ENCODE data around the gene GIT1. TPM values are rescaled to one million over a fixed set of nuclear protein-coding genes. Genes with fewer than 3 reads are reported as not detected.
"Not testable (repeated sequence)": the region's sequence is repeated elsewhere in the genome, so short reads cannot be mapped to it uniquely, and the experiment has no call there.

Gene GIT1
- total RNA-seq, 1 donor from 2014 or later = 27.7 TPM

DNA sequence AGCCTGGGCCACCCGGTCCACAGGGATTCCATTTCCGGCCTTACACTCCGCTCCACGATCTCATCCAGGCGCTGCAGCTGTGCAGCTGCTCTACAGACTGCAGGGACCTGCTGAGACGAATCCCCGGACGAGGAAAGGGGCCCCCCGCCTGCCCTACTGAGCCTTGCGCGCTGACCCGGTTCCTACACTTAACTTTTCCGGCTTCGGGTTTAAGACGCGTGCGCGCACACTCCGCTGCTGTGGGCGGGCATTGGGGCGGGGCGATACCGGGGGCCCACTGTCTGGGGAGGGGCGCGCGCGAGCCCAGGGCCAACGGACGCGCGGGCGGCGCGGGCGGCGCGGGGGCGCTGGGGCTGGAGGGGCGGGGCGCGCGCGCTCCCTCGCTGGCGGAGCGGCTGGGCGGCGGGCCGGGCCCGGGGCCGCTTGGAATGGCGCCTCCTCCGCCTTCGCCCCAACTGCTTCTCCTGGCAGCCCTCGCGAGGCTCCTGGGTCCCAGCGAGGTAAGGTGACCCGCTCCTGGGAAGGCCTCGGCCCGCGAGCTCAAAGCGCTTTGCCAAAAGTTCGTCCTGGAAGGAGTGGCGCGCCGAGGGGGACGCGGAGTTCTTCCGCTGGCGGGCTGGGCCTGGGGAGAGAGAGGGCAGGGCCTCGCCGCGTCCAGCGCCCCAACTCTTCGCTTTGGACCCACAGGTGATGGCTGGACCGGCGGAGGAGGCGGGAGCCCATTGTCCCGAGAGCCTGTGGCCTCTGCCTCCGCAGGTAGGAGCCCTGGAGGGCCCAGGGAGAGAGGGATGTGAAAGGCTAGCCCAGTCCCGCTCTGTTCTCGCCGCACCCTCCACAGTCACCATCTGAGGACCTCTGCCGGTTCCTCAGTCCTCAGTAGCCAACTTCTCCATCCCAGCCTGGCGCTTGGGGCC, 20.9 kb downstream of the GIT1 start, which contains the start of gene TP53I13:
Gene TP53I13, plus strand, starts transcription at position 371 of the 914 bp plus-strand sequence. Its CDS starts 58 bp downstream, at position 429.
- DNase-seq (ENCODE audit: low read depth in 2 of 2) = peak in 1 of 2 donors; percentile 85

DNA sequence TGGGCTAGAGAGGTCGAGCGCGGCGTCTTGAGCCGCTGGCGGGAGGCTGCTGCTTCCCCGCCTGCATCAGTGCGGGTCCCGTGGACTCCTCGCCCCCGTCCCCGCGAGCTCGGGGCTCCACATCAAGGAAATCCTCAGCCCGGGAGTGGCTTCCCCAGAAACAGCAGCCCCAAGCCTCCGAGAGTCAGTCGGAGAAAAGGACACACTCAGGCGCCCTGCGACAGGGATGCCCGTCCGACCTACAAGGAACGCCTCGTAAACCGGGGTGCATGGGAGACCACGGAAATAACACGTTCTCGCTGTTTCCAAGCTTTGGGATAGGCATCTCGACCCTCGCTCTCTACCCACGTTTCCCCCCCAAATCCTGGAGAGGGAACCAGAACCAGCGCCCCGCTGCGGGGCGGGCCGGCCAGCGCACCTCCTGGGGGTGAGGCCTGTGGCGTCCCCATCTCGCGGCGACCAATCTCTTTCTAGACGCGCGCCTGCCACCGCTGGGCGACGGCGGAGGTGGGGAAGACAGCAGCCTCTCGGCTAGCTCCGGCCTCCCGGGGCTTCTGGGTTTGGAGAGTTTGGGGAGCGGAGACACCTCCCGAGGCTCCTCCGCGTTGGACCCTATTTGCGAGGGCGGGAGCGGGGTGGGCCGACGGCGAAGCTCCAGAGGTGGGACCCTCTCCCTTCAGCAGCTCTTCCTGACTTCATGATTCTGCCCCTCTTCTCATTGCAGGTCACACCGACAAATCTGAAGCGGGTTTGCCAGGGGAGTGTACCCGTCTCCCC, 21.7 kb downstream of the GIT1 start:
- peak in 1 of 2 donors; percentile 40 for DNase-seq (ENCODE audit: low read depth in 2 of 2)

DNA sequence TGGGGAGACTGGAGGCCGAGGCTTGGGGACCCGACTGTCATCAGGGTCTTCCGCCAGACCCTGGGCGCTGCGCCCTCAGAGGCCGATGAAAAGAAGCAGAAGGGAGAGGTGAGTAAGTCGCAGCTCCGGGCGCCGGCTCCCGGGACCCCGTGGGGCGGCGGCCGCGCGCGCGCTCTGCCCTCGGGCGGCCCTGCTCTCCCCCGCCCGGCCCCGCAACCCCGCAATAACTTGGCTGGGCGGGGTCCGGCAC, 22.2 kb downstream of the GIT1 start:
- no peak for DNase-seq (ENCODE audit: low read depth in 2 of 2)

DNA sequence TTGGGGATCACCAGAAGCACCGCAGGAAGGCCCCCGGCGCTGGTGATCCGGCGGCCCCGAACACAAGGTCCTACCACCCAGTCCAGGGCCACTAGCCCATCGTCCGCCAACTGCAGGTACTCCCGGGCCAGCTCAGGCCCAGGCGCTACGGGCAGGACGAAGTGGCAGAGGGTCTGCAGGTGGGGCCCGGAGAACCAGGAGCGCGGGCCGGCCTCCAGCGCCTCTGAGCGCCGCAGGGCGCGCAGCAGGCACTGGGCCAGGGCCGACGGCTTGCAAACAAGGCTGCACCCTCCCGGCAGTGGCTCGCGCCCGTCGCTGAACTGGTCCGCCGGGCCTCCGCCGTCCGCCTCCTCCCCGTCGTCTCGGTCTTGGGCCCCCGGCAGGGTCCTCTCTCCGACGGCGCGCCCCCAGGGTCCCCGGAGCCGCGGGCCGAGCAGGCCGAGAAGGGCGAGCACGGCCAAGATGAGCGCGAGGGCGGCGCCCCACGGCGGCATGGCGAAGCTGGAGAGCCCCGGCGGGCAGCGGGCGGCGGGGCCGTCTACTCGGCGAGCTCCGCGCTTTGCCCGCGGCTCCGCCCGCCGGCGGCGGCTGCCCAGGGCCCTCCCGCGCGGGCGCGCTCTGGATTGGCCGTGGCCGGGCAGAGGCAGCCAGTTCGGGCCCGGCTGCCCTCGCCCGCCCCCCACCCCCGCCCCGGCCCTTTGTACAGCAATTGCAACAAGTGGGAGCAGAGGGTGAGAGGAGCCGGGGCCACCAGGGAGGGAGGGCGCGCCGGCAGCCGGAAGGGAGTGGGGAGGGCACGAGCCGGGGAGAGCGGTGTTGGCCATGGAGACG, 22.8 kb downstream of the GIT1 start, which contains the start of gene ABHD15:
Gene ABHD15, minus strand, starts transcription at position 565 of the 831 bp plus-strand sequence. Its CDS starts 71 bp downstream, at position 494.
- peak in 1 of 2 donors; percentile 81 for DNase-seq (ENCODE audit: low read depth in 2 of 2)

DNA sequence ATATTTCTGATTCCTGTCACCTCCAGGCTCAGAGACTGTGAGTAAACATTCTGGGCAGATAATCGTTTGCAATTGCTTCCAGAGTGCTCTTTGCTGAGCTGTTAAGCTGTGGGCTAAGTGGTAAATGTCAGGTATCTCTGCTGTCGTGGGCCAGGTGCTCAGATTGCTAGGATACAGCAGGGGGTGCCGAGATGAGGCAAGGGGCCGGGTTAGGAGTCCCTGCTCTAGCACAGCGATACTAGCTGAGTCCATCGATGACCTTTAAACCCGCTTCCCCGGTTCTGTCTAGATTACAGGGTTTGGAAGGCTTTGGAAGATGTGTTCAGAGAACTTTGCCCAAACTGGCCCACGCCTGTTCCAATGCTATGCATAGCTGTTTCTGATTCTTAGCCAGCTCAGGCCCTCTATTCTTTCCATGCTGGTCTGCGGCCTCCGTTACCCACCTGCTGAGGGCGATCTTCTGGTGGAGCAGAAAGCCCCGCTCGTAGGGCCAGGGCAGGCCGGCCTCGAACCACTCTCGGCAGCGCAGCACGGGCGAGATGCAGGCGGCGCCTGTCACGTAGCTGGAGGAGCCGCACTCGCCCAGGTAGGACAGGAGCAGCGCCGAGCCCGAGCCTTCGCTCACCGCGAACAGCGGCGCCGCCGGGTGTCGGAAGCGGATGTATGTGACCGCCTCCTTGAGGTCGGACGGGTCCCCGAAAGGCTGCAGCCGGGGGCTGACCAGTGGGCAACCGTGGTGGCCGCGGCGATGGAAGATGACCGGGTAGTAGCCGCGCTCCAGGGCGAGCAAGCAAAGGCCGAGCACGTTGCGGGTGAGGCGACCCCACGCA, 23.6 kb downstream of the GIT1 start:
- no peak for DNase-seq (ENCODE audit: low read depth in 2 of 2)

DNA sequence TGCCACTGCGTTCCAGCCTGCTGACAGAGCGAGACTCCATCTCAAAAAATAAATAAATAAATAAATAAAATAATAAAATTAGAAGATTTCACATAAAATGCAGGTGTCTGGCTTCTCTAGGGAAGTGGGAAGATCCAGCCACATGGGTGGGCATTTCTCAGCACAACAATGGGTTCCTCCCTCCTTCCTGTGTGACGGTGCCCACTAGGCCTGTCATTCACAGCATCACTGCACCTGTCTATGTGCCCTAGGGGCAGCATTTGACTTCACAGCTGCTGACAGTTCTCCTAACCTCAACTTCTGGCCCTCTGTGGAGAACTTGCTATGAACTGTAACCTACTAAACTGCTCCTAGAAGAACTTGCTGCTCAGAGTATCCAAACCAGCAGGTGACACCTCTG, 25.6 kb downstream of the GIT1 start:
- DNase-seq (ENCODE audit: low read depth in 2 of 2) = no peak

DNA sequence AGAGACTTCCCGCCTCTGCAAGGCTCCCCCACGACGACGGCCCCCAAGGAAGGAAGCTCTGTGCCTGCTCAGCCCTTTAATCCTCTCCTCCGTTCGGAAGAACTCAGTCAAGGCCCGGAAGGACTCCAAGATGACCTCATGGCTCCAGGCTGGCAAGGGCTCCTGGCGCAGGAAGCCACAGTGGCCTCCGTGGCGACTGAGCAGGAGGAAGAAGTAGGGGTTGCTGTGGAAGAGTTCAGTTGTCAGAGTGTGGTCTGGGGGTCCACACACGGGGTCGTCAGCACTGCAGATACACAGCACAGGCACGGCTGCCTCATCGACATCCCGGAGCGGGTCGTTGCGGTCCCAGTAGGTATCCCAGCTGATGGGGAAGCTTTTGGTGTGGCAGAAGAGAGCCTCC, 26.8 kb downstream of the GIT1 start:
- no peak for DNase-seq (ENCODE audit: low read depth in 2 of 2)

DNA sequence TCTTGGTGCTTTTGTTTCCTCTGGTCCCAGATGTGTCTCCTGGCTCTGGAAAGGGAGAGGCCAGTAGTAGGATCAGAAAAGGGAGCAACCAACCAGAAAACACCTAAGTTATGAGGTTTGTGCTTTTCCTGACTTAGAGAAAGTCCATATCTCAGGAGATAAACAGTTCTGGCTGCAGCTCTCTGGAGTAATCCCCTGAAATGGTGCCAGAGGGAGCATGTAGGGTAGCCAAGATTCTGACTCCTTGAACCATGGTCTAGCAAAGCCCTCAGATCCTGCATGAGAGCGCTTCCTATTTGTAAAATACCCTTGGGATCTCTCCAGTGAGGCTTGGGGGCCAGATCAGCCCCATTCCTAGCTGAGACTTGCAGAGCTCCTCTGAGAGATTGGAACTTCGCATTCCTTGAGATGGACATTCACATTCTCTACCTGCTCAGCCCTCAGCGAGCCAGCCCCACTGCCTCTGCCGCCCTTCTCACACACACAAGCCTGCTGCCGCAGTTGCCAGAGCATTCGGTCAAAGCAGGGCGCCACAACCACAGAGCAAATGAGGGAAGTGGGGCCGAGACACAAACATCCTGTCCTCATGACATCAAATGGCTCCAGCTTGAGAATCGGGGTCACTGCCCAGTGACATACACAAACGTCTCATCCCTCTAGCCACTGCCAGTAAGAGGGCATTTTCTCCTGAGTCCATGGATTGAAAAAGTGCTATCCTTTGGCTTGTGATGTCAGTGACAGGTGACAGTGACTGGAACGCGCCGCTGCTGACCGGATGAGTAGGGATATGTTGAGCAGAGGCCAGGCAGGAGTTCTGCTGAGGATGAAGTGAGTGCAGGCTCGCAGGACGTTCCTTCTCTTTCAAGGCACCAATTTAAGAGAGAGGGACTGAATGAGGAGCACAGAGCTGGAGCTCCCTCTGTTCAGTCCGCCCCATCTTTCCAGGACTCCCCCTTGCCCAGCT, 27.6 kb downstream of the GIT1 start:
- DNase-seq (ENCODE audit: low read depth in 2 of 2) = no peak

DNA sequence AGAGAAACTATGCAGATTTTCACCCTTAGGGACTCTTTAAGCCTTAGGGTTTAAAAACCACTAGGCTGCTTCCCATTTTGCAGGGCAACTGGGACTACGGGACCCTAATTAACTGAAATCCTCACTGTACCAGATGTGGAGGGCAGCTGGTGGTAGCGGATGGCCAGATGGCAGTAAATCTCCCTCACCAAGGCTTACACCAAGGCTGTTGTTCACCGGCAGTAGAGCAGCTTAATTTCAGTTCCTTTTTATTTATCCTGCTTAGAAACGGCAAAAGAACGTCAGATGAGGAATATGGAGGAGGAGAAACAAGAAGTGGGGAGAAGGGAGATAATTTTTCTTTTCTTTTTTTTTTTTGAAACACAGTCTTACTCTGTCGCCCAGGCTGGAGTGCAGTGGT, 29.1 kb downstream of the GIT1 start:
- DNase-seq (ENCODE audit: low read depth in 2 of 2) = no peak

DNA sequence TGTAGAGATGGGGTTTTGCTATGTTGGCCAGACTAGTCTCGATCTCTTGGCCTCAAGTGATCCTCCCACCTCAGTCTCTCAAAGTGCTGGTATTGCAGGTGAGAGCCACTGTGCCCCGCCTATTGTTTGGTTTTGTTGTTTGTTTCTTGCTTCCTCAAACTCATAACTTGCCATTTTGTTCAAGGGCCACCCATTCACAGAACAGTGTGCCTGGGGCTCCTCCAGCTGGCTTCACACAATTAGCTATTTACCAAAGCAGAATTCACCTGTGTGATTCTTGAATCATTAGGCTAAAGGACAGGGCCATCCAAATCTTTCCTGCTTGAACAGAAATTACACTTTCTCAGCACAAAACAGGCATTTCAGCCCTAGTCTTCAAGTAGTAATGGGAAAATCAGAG, 29.8 kb downstream of the GIT1 start:
- DNase-seq (ENCODE audit: low read depth in 2 of 2) = no peak

DNA sequence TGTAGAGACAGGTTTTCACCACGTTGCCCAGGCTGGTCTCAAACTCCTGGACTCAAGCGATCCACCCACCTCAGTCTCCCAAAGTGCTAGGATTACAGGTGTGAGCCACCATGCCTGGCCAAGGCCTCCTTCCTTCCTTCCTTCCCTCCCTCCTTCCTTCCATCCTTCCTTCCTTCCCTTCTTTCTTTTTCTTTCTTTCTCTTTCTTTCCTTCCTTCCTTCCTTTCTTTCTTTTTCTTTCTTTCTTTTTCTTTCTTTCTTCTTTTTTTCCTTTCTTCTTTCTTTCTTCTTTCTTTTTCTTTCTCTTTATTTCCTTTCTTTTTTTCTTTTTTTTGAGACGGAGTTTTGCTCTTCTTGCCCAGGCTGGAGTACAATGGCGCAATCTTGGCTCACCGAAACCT, 31.3 kb downstream of the GIT1 start:
- DNase-seq (ENCODE audit: low read depth in 2 of 2) = not testable (repeated sequence)

DNA sequence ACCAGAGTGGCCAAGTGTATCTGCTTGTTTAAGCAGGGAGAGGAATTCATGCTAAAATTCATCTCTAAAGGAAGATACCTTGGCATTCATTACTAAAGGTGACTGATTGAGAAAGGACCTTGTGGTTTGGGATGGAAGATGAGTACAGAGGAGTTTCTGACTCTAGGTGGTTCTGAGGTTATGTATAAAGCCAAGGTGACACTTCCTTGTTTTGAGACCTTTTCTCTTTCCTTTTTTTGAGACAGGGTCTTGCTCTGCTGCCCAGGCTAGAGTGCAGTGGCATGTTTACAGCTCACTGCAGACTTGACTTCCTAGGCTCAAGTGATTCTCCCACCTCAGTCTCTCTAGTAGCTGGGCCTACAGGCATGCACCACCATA, 31.7 kb downstream of the GIT1 start:
- DNase-seq (ENCODE audit: low read depth in 2 of 2) = no peak

DNA sequence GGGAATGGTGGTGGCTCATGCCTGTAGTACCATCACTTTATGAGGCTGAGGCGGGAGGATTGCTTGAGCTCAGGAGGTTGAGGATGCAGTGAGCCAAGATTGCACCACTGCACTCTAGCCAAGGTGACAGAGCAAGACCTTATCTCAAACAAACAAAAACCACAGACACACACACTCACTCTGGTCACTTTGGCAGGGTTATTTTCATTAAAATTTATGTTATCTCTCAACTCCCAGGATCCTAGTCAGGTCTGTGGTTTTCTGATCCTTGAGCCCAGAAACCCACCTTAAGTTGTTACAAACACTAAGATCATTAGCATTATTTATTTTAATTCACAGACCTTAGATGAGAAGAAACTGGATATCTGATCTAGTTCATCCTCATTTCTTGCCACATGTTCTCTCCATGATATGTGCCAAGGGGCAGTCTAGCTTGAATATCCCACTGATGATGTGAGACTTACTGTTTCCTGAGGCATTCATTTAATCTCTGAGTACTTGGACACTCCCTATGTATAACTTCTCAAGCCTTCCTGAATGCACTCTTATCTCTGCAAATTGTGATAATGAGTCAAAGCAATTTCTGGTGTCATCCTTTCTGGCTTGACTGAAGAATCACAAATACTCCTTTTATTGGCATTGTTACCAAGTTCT, 32.2 kb downstream of the GIT1 start:
- no peak for DNase-seq (ENCODE audit: low read depth in 2 of 2)

DNA sequence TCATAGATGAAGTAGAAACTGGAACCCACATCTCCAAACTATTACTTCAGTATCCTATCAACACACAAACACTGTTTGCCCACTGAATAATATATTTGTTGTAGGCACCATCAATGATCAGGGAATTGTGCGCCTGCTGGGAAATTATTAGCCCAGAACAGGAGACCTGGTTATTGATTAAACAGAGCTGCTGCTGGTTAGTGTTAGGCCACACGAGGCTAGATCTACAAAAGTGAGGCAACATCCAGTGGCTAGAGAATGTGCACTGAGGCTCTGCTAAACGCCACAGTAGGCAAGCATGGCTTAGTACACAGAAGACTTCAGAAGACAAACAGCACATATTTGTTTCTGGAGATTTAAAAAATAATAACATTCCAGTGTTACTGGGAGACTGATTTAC, 33.6 kb downstream of the GIT1 start:
- no peak for DNase-seq (ENCODE audit: low read depth in 2 of 2)

DNA sequence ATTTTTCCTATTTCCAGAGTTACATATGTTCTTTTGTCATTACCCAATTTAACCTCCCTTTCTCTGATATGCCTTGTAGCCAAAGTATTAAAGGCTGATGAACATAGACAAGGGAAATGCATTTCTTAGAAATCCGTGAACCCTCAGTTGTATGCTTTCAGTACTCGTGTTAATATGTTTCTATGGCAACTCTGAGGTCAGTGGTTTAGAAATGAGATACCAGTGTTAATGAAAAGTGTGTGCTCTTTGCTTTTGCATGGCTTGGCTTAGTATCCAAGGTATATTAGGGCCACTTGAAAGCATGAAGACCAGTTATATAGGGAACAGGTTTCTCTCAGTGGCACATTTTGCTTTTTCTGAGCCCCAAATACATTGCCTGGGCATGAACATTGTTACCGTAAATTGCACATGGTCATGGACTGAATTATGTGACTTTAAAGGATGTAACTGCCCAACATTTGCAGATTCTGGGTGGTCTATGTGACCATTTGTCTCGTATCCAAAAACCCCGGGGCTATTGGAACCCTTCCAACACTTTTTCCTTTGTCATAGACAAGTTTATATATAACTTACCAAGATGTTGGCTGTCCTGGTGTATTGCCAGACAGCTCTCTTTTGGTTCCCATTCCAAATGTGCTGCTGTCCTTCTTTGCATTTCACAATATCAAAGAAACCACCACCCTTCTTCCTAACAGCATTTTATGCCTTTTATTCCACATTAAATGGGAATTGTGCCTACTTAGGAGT, 40.1 kb downstream of the GIT1 start:
- DNase-seq (ENCODE audit: low read depth in 2 of 2) = no peak

DNA sequence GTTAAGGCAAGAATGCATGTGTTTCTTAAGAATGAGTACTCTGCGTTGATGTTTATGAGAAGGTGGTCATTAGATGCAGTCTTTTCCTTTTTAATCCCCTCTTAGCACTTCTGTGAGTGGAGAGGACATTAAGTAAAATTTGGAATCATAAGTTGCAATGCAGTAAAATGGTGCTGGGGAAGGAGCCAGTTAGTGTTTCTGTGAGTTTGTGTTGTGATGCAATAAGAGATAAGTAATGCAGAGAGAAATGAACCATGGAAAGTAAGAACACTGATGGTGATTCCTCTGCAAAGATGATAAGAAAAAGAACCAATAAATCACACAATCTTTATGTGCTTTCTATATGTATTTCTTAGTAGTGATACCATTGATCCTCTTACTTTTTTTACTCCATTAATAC, 42.6 kb downstream of the GIT1 start:
- no peak for DNase-seq (ENCODE audit: low read depth in 2 of 2)

DNA sequence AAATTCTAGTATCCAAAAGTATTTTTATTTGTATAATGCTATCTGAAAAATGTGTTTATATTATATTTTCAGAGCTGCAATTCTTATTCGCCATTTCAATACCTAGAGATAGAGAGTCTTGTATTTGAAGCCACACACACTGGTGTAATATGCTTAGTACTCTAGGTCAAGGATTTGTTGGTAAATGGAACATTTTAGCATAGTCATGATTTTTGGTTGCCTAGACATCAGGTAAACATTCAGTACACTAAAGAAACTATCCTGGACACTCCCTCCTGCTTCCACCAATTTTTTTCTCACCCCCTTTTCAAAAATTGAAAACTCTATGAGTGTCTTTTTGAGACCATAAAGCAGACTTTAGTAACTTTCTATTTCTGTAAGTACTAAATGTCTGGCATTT, 43.4 kb downstream of the GIT1 start:
- peak in 1 of 2 donors; percentile 27 for DNase-seq (ENCODE audit: low read depth in 2 of 2)

DNA sequence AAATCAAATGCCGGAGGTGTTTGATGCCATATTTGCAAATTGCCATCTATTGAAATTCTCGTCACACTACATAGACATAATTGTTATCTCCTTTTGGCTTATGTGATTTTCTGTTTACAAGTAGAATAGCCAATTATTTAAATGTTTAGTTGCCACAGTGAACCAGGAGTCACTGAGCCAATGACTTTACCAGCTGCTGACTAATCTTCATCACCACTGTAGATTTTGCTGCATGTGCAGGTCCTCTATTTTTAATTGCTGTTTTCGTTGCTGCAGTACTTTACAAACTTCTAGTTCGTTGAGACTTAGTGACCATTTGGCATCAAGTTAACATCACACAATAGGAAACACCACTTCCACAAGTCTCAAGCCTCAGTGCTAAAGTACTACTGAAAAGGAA, 45.4 kb downstream of the GIT1 start:
- no peak for DNase-seq (ENCODE audit: low read depth in 2 of 2)

DNA sequence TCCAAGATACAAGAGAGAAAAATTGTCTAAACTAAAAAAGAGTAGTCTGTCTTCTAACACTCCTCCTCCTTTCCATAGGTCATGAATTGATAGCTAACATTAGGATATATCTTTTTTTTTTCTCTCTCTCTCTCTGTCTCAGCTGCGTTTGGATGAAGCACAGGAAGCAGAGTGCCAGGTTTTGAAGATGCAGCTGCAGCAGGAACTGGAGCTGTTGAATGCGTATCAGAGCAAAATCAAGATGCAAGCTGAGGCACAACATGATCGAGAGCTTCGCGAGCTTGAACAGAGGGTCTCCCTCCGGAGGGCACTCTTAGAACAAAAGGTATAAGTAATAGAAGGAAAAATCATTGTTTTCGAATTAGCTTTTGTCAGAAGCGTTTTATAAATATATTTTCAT, 55.5 kb downstream of the GIT1 start:
- no peak for DNase-seq (ENCODE audit: low read depth in 2 of 2)

Measured in dermis microvascular lymphatic vessel endothelial cell (primary cell).